Posterior cingulate gyrus (tissue), 11 donors: Measurements from ENCODE around the gene NKAIN2.
"Not testable (repeated sequence)": the region's sequence is repeated elsewhere in the genome, so short reads cannot be mapped to it uniquely, and the experiment has no call there.

ENCODE experiments used
- DNase-seq, 10 donors: peaks; one replicate each; pipeline versions ENCODE4 v3.0.0 to v3.0.0-alpha.2; 2020 to 2021; ENCODE audit warnings: mixed read lengths in 3 of 10
- intact Hi-C: fragments of 100-400 bp; cut with DNase I; formaldehyde crosslinking; loops from one replicate; pipeline ENCODE4 v1.15.1; 2023

Gene NKAIN2

DNA sequence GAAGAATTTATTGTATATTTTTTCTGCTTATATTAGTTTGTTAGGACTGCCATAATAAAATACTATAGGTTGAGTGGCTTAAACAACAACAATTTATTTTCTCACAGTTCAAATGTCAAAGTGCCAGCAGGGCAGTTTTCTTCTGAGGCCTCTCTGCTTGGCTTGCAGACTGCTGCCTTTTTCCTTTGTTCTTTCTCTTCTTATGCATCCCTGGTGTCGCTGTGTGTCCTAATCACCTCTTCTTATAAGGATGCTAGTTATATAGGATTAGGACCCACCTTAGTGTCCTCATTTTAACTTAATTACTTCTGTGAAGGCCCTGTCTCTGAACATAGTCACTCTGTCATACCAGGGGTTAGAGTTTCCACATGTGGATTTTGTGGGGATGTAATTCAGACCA lies 354.4 kb downstream of the NKAIN2 start:
- intact Hi-C loops, result no loop called here
- DNase-seq, result no peak

DNA sequence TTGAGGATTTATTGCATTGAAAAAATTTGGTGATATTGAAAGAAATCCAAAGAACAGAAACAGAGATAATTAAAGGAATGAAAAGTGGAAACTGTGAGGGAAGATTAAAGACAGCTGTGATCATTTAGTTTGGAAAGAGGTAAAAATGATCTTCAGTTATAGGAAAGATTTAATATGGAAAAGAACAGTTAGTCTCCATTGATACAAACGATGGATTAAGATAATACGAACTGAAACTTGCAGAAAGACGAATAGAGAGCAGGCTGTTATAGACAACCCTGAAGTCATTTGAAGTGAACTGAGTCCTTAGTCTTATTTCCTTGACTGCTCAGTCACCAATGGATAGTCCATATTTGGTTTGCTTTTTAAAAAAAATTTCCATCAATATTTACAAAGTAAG lies 360.0 kb downstream of the NKAIN2 start:
- intact Hi-C loops, result no loop called here
- no peak for DNase-seq

DNA sequence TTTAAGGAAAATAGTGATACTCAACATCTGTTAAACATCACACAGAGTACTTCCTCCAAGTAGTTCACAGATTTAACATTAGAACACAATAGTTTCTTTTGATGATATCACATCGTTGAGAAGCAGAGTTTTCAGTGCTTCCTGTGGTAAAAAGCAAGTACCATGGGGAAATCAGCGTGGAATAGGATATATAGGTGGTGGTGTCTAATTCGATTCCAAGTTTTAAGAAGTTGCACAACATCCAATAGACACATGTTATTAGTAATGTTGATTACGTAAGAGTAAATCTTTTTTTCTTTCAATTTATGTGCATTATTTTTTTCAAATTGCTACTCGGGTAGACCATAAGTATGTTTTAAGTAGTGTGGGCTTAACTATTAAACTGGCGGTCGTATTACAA lies 360.7 kb downstream of the NKAIN2 start:
- DNase-seq, result no peak
- intact Hi-C loops, result no loop called here

GRCh38 chr6:124167249-124167648 lies 363.6 kb downstream of the NKAIN2 start:
- intact Hi-C loops, DNase-seq: not testable (repeated sequence)

- DNase-seq, result no peak
- intact Hi-C loops, result no loop called here
These were observed 386.6 kb downstream of the NKAIN2 start for GRCh38 chr6:124190256-124190655.

GRCh38 chr6:124193132-124193531 lies 389.5 kb downstream of the NKAIN2 start:
- intact Hi-C loops, result no loop called here
- peak in 1 of 10 donors; percentile 53 for DNase-seq

DNA sequence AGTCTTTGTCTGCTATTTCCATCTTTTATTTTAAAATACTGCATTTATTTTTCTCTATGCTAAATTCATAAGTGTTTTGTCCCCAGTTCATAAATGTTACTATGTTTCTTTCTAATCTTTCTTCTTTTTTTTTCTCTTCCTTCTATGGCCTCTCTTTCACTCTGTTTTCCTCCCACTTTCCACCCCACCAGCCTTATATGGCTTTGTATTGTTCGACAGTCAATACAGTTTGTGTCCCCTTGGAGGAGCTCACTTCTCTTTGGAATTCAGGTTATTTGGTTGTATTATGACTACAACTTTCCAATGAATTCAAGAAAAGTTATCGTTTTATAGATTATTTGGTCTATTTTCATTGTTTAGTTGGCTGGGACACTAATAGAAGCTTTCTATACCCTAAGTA lies 393.5 kb downstream of the NKAIN2 start:
- DNase-seq, result no peak
- intact Hi-C loops, result no loop called here

- DNase-seq, result no peak
- intact Hi-C loops, result no loop called here
These were observed 395.6 kb downstream of the NKAIN2 start for GRCh38 chr6:124199286-124199685.

GRCh38 chr6:124200661-124201060 lies 397.0 kb downstream of the NKAIN2 start:
- intact Hi-C loops, result no loop called here
- DNase-seq, result no peak

DNA sequence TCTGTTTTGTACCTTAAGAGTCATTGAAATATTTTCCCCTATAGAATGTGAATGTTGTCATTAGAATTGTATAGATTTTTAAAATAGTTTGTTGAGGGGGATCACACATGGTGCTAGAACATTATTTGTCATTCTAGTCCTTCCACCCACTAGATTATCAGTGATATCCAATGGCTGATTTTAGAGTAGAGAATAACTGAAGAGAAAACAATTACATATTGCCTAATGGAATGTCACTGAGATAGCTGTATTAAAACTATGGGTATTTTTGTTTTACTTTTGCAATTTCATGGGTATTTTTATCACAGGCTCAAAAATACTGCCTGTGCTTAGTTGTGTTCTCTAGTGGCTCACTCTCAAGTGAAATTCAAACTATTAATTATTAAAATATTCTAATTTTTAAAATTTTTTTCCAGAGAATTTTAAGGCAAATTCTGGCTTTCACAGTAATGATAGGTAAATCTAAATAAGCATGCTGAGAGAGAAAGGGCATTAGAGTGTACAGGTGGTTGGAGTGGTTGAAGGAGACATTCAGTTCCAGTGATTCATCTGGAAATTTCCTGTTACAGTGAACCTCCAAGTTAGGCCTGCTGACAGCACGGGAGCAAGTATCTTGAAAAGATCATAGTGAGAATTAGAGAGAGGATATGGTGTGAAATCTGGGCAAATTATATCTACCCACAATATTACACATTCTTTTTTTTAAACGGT lies 399.6 kb downstream of the NKAIN2 start:
- no peak for DNase-seq
- intact Hi-C loops, result no loop called here

- intact Hi-C loops, result no loop called here
- DNase-seq, result no peak
These were observed 400.1 kb downstream of the NKAIN2 start for GRCh38 chr6:124203812-124204167.

GRCh38 chr6:124205921-124206320 lies 402.3 kb downstream of the NKAIN2 start:
- intact Hi-C loops, result no loop called here
- no peak for DNase-seq

DNA sequence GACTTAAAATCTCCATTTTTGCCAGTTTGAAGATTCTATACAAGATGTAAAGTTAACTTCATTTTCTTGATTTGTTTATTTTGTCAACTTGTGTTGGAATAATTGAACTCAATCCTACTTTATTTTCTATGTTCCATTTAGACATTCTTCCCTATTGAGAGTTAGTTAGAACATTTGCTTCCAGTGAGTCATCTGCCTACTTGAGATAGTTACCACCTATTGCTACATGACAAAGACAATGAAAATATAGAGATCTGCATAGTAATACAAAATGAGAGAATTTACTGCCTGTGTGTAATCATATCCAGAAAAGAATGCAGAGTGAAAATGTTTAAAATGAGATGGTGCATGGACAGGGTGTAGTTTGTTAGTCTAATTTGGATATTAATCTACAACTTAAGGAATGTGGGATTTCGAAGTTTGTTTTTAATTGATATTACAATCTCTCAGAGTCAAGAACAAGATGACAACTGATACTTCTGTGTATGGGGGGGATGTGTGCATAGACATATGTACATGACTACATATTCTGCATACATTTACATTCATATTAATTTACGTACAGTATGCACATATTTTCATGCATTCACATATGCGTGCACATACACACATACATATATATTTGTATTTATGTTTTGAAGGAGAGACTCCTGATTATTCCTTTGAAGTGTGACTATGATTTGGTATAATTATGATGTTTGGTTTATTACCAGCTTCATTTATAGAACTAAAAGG lies 420.1 kb downstream of the NKAIN2 start:
- DNase-seq, result no peak
- intact Hi-C loops, result no loop called here

DNA sequence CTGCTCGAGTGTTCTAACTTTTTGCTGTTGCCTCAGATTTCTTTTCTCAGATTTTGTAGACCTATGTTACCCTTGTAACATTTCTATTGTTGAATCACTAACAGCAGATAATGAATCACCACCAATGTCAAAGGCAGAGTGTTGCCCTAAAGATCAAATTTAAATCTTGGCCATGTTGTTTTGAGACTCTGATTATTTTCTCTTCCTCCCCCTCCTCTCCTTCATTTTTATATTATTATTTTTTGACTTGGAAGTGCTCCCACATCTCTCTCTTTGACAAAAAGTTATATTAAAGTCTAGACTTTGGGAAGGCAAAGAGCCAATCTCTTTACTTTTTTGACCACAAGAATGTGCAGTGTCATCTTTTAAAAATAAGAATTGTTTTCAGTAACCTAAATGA lies 422.7 kb downstream of the NKAIN2 start:
- intact Hi-C loops, result no loop called here
- DNase-seq, result no peak

- DNase-seq, result no peak
- intact Hi-C loops, result no loop called here
These were observed 429.6 kb downstream of the NKAIN2 start for GRCh38 chr6:124233221-124233620.

DNA sequence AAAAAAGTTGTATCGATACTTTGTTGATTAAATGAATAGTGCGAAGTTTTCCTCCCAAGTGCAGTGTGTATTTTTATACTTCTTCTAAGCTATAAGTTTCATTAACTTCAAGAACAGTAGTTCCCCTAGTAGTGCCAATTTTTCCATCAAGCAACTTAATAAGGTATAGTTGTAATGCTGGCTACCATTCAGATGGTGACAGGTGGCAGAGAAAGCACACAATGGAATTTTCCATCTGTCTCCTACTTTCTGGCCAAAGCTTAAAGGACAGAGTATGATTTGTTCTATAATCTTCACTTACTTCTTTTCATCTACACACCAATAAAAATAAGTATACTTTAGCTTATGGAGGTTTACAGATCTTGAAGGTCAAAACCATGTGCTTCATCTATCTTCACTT lies 431.1 kb downstream of the NKAIN2 start:
- DNase-seq, result no peak
- intact Hi-C loops, result no loop called here

DNA sequence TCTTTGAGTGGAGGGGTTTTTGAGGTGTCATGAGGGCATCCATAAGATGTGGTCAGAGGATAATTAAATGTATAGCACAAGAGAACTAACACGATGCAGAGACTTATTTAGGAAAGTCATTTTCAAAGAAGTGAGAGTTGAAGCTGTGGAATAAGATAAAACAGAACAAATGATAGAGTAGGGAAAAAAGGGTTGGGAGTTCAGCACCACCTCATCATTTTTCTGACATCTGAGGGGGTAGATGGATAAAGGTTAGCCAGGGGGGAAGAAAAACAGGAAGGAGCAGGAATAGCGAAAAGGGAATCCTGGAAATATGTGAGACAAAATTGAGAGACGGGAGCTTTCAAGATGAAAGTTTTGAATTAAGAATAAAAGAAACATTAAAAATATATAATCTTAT lies 434.2 kb downstream of the NKAIN2 start:
- DNase-seq, result no peak
- intact Hi-C loops, result no loop called here

- intact Hi-C loops, result not testable (repeated sequence)
- DNase-seq, result peak in 3 of 10 donors; percentile 14 to 72 (median 63)
These were observed 434.7 kb downstream of the NKAIN2 start for GRCh38 chr6:124238408-124238807.

DNA sequence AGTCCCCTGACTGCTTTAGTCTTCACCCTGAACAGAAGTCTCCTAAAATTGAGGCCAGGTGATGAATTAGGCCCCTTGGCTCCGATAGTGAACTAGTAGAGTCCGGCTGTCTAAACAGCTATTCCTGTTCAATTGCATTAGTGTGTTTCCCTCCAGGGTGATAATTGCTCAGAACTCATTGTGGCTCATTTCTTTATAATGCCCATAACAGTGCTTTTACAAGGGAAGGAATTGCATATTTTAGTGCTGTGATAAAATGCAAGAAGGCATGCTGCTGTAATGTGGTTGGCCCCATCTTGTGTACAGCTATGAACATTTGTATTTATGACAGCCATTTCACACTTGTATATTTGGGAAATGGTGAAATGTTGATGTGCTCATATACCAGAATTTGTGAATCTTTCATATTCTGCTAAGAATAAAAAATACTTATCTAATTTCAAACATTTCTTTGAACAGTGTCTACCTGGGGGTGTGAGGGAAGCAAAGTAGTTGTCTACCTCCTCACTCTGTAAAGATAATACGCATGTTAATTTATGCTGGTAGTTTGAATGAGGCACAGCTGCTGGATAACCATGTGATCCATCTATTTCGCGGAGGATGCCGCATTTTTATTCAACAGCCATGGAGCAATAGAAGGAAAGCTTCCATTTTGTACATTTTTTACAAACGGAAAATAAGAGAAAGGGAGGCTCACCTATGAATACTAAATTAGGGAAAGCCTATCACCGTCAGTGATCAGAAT lies 451.4 kb downstream of the NKAIN2 start:
- intact Hi-C loops, result no loop called here
- peak in 1 of 10 donors; percentile 3 for DNase-seq

GRCh38 chr6:124260337-124260736 lies 456.7 kb downstream of the NKAIN2 start:
- no peak for DNase-seq
- intact Hi-C loops, result no loop called here

DNA sequence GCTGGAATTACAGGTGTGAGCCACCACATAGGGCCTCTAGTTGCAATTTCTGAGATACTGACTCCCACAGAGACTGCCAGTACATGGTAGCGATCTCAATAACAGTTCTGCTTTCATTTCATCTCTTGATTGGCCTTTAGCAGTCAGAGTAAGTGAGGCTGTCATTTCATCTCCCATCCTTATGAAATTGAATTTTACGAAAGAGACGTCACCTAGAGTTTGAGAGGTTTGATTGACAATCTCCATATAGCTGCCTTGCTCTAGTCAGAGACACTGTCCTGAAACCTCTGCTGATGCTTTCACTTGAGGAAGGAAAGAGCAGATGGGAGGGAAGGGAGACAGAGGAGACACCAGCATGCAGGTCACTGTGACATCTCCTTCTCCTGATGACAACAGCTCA lies 466.1 kb downstream of the NKAIN2 start:
- intact Hi-C loops, result no loop called here
- no peak for DNase-seq

DNA sequence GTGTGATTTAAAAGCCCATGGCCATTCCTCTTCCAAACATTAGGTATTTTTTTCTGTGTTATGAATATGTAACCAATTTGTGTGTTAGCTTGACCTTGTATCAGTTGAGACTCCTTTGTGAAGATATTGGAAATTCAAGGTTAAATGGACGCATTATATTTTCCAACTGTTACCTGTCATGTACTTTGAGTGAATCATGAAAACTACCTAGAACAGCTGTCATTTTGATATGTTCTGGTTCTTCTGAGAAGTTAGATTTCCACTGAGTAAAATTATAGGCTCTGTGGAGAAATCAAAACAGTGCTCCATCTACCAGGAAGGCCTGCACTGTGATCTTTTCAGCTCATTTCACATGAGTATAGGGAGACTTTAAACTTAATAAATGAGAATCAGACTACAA lies 470.0 kb downstream of the NKAIN2 start:
- intact Hi-C loops, result no loop called here
- DNase-seq, result no peak
